Liver (tissue), 9 donors: Measurements from ENCODE around the gene PELI1. TPM values are rescaled to one million over a fixed set of nuclear protein-coding genes. Genes with fewer than 3 reads are reported as not detected.
A peak's percentile ranks its signal among the peaks of the same experiment; 100 is the strongest.

Source experiments
- DNase-seq: peaks from one replicate; pipeline ENCODE4 v3.0.0-alpha.2; 2017; ENCODE audit warnings: low spot score
- H3K27ac ChIP-seq, 2 donors: one replicate each; pipeline ENCODE4 v1.7.0; 2013; ENCODE audit warnings: inconsistent platforms in 2 of 2, low read length in 2 of 2, control low read depth in 1 of 2, low read depth in 1 of 2, mild to moderate bottlenecking in 1 of 2
- H3K27me3 ChIP-seq, 4 donors: one replicate each; pipeline versions ENCODE4 v1.6.1 to v1.7.0; 2013; ENCODE audit warnings: low read length in 3 of 4, inconsistent platforms in 1 of 4, mild to moderate bottlenecking in 1 of 4, moderate library complexity in 1 of 4; ENCODE audit not compliant: control insufficient read depth in 4 of 4, insufficient read depth in 4 of 4
- H3K36me3 ChIP-seq, 4 donors: one replicate each; pipeline versions ENCODE4 v1.6.1 to v1.7.0; 2013; ENCODE audit warnings: low read length in 3 of 4, mild to moderate bottlenecking in 3 of 4, low read depth in 1 of 4, moderate library complexity in 1 of 4; ENCODE audit not compliant: control insufficient read depth in 4 of 4, insufficient read depth in 3 of 4
- H3K4me1 ChIP-seq, 4 donors: one replicate each; pipeline versions ENCODE4 v1.6.1 to v1.7.0; 2013; ENCODE audit warnings: low read length in 3 of 4, mild to moderate bottlenecking in 3 of 4, moderate library complexity in 1 of 4; ENCODE audit not compliant: control insufficient read depth in 4 of 4, insufficient read depth in 4 of 4
- H3K4me3 ChIP-seq, 3 donors: one replicate each; pipeline versions ENCODE4 v1.6.1 to v1.7.0; 2013; ENCODE audit warnings: low read length in 3 of 3, control low read depth in 1 of 3, low read depth in 1 of 3, mild to moderate bottlenecking in 1 of 3
- H3K9ac ChIP-seq, 2 donors: one replicate each; pipeline ENCODE4 v1.7.0; 2013; ENCODE audit warnings: low read length in 2 of 2, mild to moderate bottlenecking in 2 of 2, moderate library complexity in 2 of 2, control low read depth in 1 of 2, low read depth in 1 of 2
- H3K9me3 ChIP-seq, 4 donors: one replicate each; pipeline versions ENCODE4 v1.6.1 to v1.7.0; 2013; ENCODE audit warnings: low read length in 3 of 4; ENCODE audit not compliant: control insufficient read depth in 4 of 4
- ATF3 ChIP-seq: IDR thresholded peaks from 2 replicates; pipeline ENCODE4 v1.6.1; 2016; ENCODE audit warnings: antibody characterized with exemption
- CTCF ChIP-seq: fragments of 150-350 bp; IDR thresholded peaks from 2 replicates; pipeline ENCODE4 v1.5.1; 2017; ENCODE audit warnings: improper control_type of control experiment, low read depth, low read length; ENCODE audit not compliant: missing input control
- EGR1 ChIP-seq, 2 donors: IDR thresholded peaks; 2 replicates each; pipeline ENCODE4 v1.6.1; 2016 to 2018; ENCODE audit warnings: antibody characterized with exemption in 2 of 2, low read depth in 2 of 2
- FOXA1 ChIP-seq: IDR thresholded peaks from 2 replicates; pipeline ENCODE4 v1.6.1; 2016; ENCODE audit warnings: antibody characterized with exemption
- FOXA2 ChIP-seq: IDR thresholded peaks from 2 replicates; pipeline ENCODE4 v1.6.1; 2016; ENCODE audit warnings: antibody characterized with exemption
- GABPA ChIP-seq, 2 donors: IDR thresholded peaks in 1 of 2; conservative IDR thresholded peaks in 1 of 2; 2 replicates each; pipeline ENCODE4 v1.6.1; 2016; ENCODE audit warnings: antibody characterized with exemption in 2 of 2, mild to moderate bottlenecking in 1 of 2, moderate library complexity in 1 of 2
- HNF4A ChIP-seq, 2 donors: conservative IDR thresholded peaks; 2 replicates each; pipeline ENCODE4 v1.6.1; 2016; ENCODE audit warnings: antibody characterized with exemption in 2 of 2, mild to moderate bottlenecking in 2 of 2
- JUND ChIP-seq, 2 donors: IDR thresholded peaks; 2 replicates each; pipeline ENCODE4 v1.6.1; 2016; ENCODE audit warnings: antibody characterized with exemption in 2 of 2
- MAX ChIP-seq: IDR thresholded peaks from 2 replicates; pipeline ENCODE4 v1.6.1; 2016; ENCODE audit warnings: antibody characterized with exemption
- NR2F2 ChIP-seq: IDR thresholded peaks from 2 replicates; pipeline ENCODE4 v1.6.1; 2016; ENCODE audit warnings: antibody characterized with exemption
- RAD21 ChIP-seq, 2 donors: IDR thresholded peaks; 2 replicates each; pipeline ENCODE4 v1.6.1; 2016; ENCODE audit warnings: antibody characterized with exemption in 2 of 2, mild to moderate bottlenecking in 2 of 2
- REST ChIP-seq: IDR thresholded peaks from 2 replicates; pipeline ENCODE4 v1.6.1; 2016; ENCODE audit warnings: antibody characterized with exemption, mild to moderate bottlenecking
- RXRA ChIP-seq, 2 donors: IDR thresholded peaks; 2 replicates each; pipeline ENCODE4 v1.6.1; 2017 to 2018; ENCODE audit warnings: antibody characterized with exemption in 2 of 2, mild to moderate bottlenecking in 1 of 2
- SP1 ChIP-seq: IDR thresholded peaks from 2 replicates; pipeline ENCODE4 v1.6.1; 2018; ENCODE audit warnings: antibody characterized with exemption, mild to moderate bottlenecking
- ZBTB33 ChIP-seq: IDR thresholded peaks from 2 replicates; pipeline ENCODE4 v1.6.1; 2016; ENCODE audit warnings: antibody characterized with exemption
- WGBS: extraction: QIAGEN DNeasy Blood & Tissue Kit; methylation state at CpG from one replicate; pipeline ENCODE4 v1.1.7; 2013; 5-methylcytosine and 5-hydroxymethylcytosine counted together
- polyA plus RNA-seq, 2 donors: library from polyadenylated mRNA; stranded (reverse) in 1 of 2; unstranded in 1 of 2; fragments of 200-250 nt in 1 of 2; fragments of >200 nt in 1 of 2; fragmentation: Nextera tagmentation in 1 of 2; extraction: Ambion mirVana in 1 of 2; gene quantifications; one replicate each; pipeline versions ENCODE4 v1.2.1 to v1.2.3, GENCODE V29; 2013 to 2015
- total RNA-seq, 2 donors: library from RNA; depleted of rRNA; stranded (reverse); fragments of >200 nt; gene quantifications; one replicate each; pipeline ENCODE4 v1.2.3, GENCODE V29; 2014
- donor health status: healthy.
- donor health status: healthy.
- donor health status: healthy.
- donor health status: healthy.
- donor health status: healthy.

The PELI1 gene
- total and polyA plus RNA-seq, 4 donors: 4.5 to 21.3 (median 7.4) TPM

- no peaks in the 10 kb centered on the region for H3K36me3 ChIP-seq
- H3K9me3 ChIP-seq: no peaks in the 10 kb centered on the region
- H3K27me3 ChIP-seq: no peaks in the 10 kb centered on the region
- TF ChIP-seq EGR1 (IDR thresholded peaks at IDR 0.05; ENCODE audit: low read depth in 2 of 2) (no peak), MAX (no peak), HNF4A (conservative IDR thresholded peaks at IDR 0.05) (no peak), RAD21 (IDR thresholded peaks at IDR 0.05) (no peak), FOXA2 (no peak), ATF3 (no peak), ZBTB33 (no peak), SP1 (no peak), JUND (IDR thresholded peaks at IDR 0.05) (no peak), REST (no peak), FOXA1 (no peak), NR2F2 (no peak)
- H3K27ac ChIP-seq: no peak overlapping the region
- no peak overlapping the region for H3K9ac ChIP-seq
- WGBS: 82% methylated on average over 6 of the region's 6 CpGs
- no peak overlapping the region for H3K4me3 ChIP-seq
- H3K4me1 ChIP-seq: no peaks in the 10 kb centered on the region
- no peak for DNase-seq
Measured at GRCh38 chr2:64065516-64065915, 78.7 kb downstream of the PELI1 start.

- 70% methylated on average over 4 of the region's 4 CpGs for WGBS
- H3K27ac ChIP-seq: peak overlapping the region in 1 of 2 donors; percentile 47
- H3K27me3 ChIP-seq: no peaks in the 10 kb centered on the region
- no peak overlapping the region for H3K9ac ChIP-seq
- TF ChIP-seq RXRA (IDR thresholded peaks at IDR 0.05) (no peak), FOXA2 (no peak), ZBTB33 (no peak), CTCF (no peak), REST (no peak), MAX (no peak), HNF4A (conservative IDR thresholded peaks at IDR 0.05) (no peak), JUND (IDR thresholded peaks at IDR 0.05) (no peak), EGR1 (IDR thresholded peaks at IDR 0.05; ENCODE audit: low read depth in 2 of 2) (no peak), ATF3 (no peak), GABPA (IDR thresholded peaks at IDR 0.05 in 1 of 2, conservative IDR thresholded peaks at IDR 0.05 in 1 of 2) (no peak)
- no peaks in the 10 kb centered on the region for H3K36me3 ChIP-seq
- DNase-seq: no peak
- H3K4me3 ChIP-seq: no peak overlapping the region
- H3K9me3 ChIP-seq: no peaks in the 10 kb centered on the region
- no peaks in the 10 kb centered on the region for H3K4me1 ChIP-seq
Measured at GRCh38 chr2:64063924-64064331, 80.3 kb downstream of the PELI1 start.
